Astrocyte (in vitro differentiated cells and primary cell): ENCODE measurements around the gene PRSS12. TPM values are rescaled to one million over a fixed set of nuclear protein-coding genes. Genes with fewer than 3 reads are reported as not detected.

Source experiments
- DNase-seq: peaks from one replicate; pipeline ENCODE4 v3.0.0-alpha.2; 2010; ENCODE audit warnings: low read depth
- FAIRE-seq: peaks from 2 replicates; lab custom pipeline; 2011; peaks lifted over from hg19 to GRCh38; lab: Jason Lieb, UNC
- H2AFZ ChIP-seq: 2 replicates; pipeline ENCODE4 v1.6.0; 2012; ENCODE audit warnings: low read depth, low read length, inconsistent platforms
- H3K27ac ChIP-seq: 2 replicates; pipeline ENCODE4 v1.5.1; 2011; ENCODE audit warnings: low read depth, low read length, inconsistent platforms
- H3K27me3 ChIP-seq: 2 replicates; pipeline ENCODE4 v1.6.0; 2011; ENCODE audit warnings: low read length, inconsistent platforms; ENCODE audit not compliant: insufficient read depth
- H3K36me3 ChIP-seq: 2 replicates; pipeline ENCODE4 v1.5.1; 2011; ENCODE audit warnings: low read length, inconsistent platforms; ENCODE audit not compliant: insufficient read depth
- H3K4me1 ChIP-seq: 2 replicates; pipeline ENCODE4 v1.5.1; 2011; ENCODE audit warnings: low read length, inconsistent platforms; ENCODE audit not compliant: insufficient read depth
- H3K4me2 ChIP-seq: 2 replicates; pipeline ENCODE4 v1.6.0; 2012; ENCODE audit warnings: low read length, inconsistent platforms
- H3K4me3 ChIP-seq: 2 replicates; pipeline ENCODE4 v1.5.1; 2011; ENCODE audit warnings: low read depth, mild to moderate bottlenecking, low read length, inconsistent platforms; ENCODE audit not compliant: insufficient read depth
- H3K79me2 ChIP-seq: 2 replicates; pipeline ENCODE4 v1.6.0; 2012; ENCODE audit warnings: mild to moderate bottlenecking, low read length, inconsistent platforms; ENCODE audit not compliant: insufficient read depth
- H3K9ac ChIP-seq: 2 replicates; pipeline ENCODE4 v1.6.0; 2012; ENCODE audit warnings: mild to moderate bottlenecking, low read length, inconsistent platforms
- H3K9me3 ChIP-seq: 2 replicates; pipeline ENCODE4 v1.5.1; 2012; ENCODE audit warnings: low read depth, mild to moderate bottlenecking, low read length, inconsistent platforms; ENCODE audit not compliant: insufficient read depth
- H4K20me1 ChIP-seq: 2 replicates; pipeline ENCODE4 v1.6.0; 2012; ENCODE audit warnings: low read length, inconsistent platforms; ENCODE audit not compliant: insufficient read depth
- H3K27ac Mint-ChIP-seq: one replicate; pipeline ENCODE4 v1.8.0; 2021; ENCODE audit warnings: mild to moderate bottlenecking, mixed read lengths; ENCODE audit not compliant: unreplicated experiment
- H3K27me3 Mint-ChIP-seq: one replicate; pipeline ENCODE4 v1.8.0; 2021; ENCODE audit warnings: low read depth, mixed read lengths; ENCODE audit not compliant: unreplicated experiment
- H3K36me3 Mint-ChIP-seq: one replicate; pipeline ENCODE4 v1.8.0; 2021; ENCODE audit warnings: low read depth, mixed read lengths; ENCODE audit not compliant: unreplicated experiment
- H3K4me1 Mint-ChIP-seq: one replicate; pipeline ENCODE4 v1.8.0; 2021; ENCODE audit warnings: low read depth, mixed read lengths; ENCODE audit not compliant: unreplicated experiment
- H3K4me3 Mint-ChIP-seq: one replicate; pipeline ENCODE4 v1.8.0; 2021; ENCODE audit warnings: mild to moderate bottlenecking, moderate library complexity, mixed read lengths; ENCODE audit not compliant: unreplicated experiment
- H3K9me3 Mint-ChIP-seq: one replicate; pipeline ENCODE4 v1.8.0; 2021; ENCODE audit warnings: mild to moderate bottlenecking, mixed read lengths; ENCODE audit not compliant: unreplicated experiment
- CTCF ChIP-seq: IDR thresholded peaks from 2 replicates; pipeline ENCODE4 v1.5.1; 2011; ENCODE audit warnings: low read depth, mild to moderate bottlenecking, inconsistent platforms, low read length, moderate library complexity; ENCODE audit not compliant: insufficient read depth
- EZH2 ChIP-seq: IDR thresholded peaks from 2 replicates; pipeline ENCODE4 v1.6.1; 2012; ENCODE audit warnings: mild to moderate bottlenecking, low read length, inconsistent platforms; ENCODE audit not compliant: insufficient read depth
- total RNA-seq: library from RNA; stranded (reverse); gene quantifications from 2 replicates; pipeline ENCODE4 v1.2.1, GENCODE V29; 2021

The PRSS12 gene
- total RNA-seq, 1 donor from 2014 or later, result 4.1 TPM

GRCh38 chr4:118381902-118382301 is 29.1 kb upstream of the PRSS12 start:
- no peak overlapping the region for H3K9ac ChIP-seq
- no peaks in the 10 kb centered on the region for H4K20me1 ChIP-seq
- no peak overlapping the region for H2AFZ ChIP-seq
- no peaks in the 10 kb centered on the region for H3K36me3 ChIP-seq
- Mint-ChIP-seq H3K36me3 (no peaks in the 10 kb centered on the region), H3K9me3 (peaks cover 3% of the 10 kb centered on the region), H3K4me3 (no peak overlapping the region), H3K27me3 (no peaks in the 10 kb centered on the region), H3K27ac (no peak overlapping the region), H3K4me1 (no peaks in the 10 kb centered on the region)
- TF ChIP-seq CTCF (no peak), EZH2 (no peak)
- DNase-seq (no peak), FAIRE-seq (no peak)
- no peak overlapping the region for H3K4me2 ChIP-seq
- H3K27ac ChIP-seq, result no peak overlapping the region
- no peaks in the 10 kb centered on the region for H3K9me3 ChIP-seq
- no peaks in the 10 kb centered on the region for H3K79me2 ChIP-seq
- no peaks in the 10 kb centered on the region for H3K4me1 ChIP-seq
- no peaks in the 10 kb centered on the region for H3K27me3 ChIP-seq
- H3K4me3 ChIP-seq, result no peak overlapping the region

- H4K20me1 ChIP-seq, result no peaks in the 10 kb centered on the region
- no peaks in the 10 kb centered on the region for H3K27me3 ChIP-seq
- H3K4me1 ChIP-seq, result no peaks in the 10 kb centered on the region
- TF ChIP-seq EZH2, result no peak
- no peak for TF ChIP-seq CTCF
- peaks cover 4% of the 10 kb centered on the region for H3K4me1 Mint-ChIP-seq
- DNase-seq (peak; percentile 9), FAIRE-seq (peak; percentile 41)
- no peak overlapping the region for H3K27ac Mint-ChIP-seq
- H3K27me3 Mint-ChIP-seq, result no peaks in the 10 kb centered on the region
- no peaks in the 10 kb centered on the region for H3K36me3 Mint-ChIP-seq
- no peaks in the 10 kb centered on the region for H3K9me3 ChIP-seq
- H3K36me3 ChIP-seq, result no peaks in the 10 kb centered on the region
- H3K9me3 Mint-ChIP-seq, result peaks cover 1% of the 10 kb centered on the region
- no peak overlapping the region for H3K4me2 ChIP-seq
- H3K27ac ChIP-seq, result peak overlapping the region; percentile 6
- no peak overlapping the region for H2AFZ ChIP-seq
- H3K4me3 Mint-ChIP-seq, result no peak overlapping the region
- H3K4me3 ChIP-seq, result no peak overlapping the region
- H3K79me2 ChIP-seq, result no peaks in the 10 kb centered on the region
- H3K9ac ChIP-seq, result no peak overlapping the region
These were observed 20.9 kb upstream of the PRSS12 start for GRCh38 chr4:118373614-118374255.

- FAIRE-seq (no peak), DNase-seq (no peak)
- Histone ChIP-seq H2AFZ (no peak overlapping the region), H3K27me3 (no peaks in the 10 kb centered on the region), H3K4me1 (no peaks in the 10 kb centered on the region), H3K4me3 (no peak overlapping the region), H3K36me3 (no peaks in the 10 kb centered on the region), H4K20me1 (no peaks in the 10 kb centered on the region), H3K9me3 (no peaks in the 10 kb centered on the region), H3K9ac (no peak overlapping the region), H3K79me2 (no peaks in the 10 kb centered on the region), H3K4me2 (no peak overlapping the region), H3K27ac (no peak overlapping the region)
- Mint-ChIP-seq H3K27ac (no peak overlapping the region), H3K9me3 (peaks cover 1% of the 10 kb centered on the region), H3K27me3 (no peaks in the 10 kb centered on the region), H3K4me1 (peaks cover 4% of the 10 kb centered on the region), H3K36me3 (no peaks in the 10 kb centered on the region), H3K4me3 (no peak overlapping the region)
- TF ChIP-seq CTCF, result no peak
- no peak for TF ChIP-seq EZH2
These were observed 19.4 kb upstream of the PRSS12 start for GRCh38 chr4:118372251-118372650.
